Coronary artery (tissue), 2 donors: Measurements from ENCODE around the gene GALNT14.

Experiments used
- DNase-seq: peaks from one replicate; pipeline ENCODE4 v3.0.0-alpha.2; 2017; ENCODE audit warnings: low spot score
- H3K27ac ChIP-seq, 2 donors: fragments of 200-600 bp; sonication (generic); one replicate each; pipeline ENCODE4 v1.5.1; 2016 to 2019
- H3K4me3 ChIP-seq: fragments of 200-600 bp; sonication (generic); 2 replicates; pipeline ENCODE4 v1.5.1; 2016; ENCODE audit warnings: mild to moderate bottlenecking, moderate library complexity
- CTCF ChIP-seq: fragments of 200-600 bp; sonication (generic); IDR thresholded peaks from one replicate; pipeline ENCODE4 v1.5.1; 2019; ENCODE audit warnings: antibody characterized with exemption

The GALNT14 gene

GRCh38 chr2:31051258-31052140, 86.7 kb downstream of the GALNT14 start:
- no peak overlapping the region for H3K27ac ChIP-seq
- DNase-seq = no peak
- H3K4me3 ChIP-seq = no peak overlapping the region
- no peak for TF ChIP-seq CTCF

- H3K4me3 ChIP-seq = no peak overlapping the region
- DNase-seq = no peak
- H3K27ac ChIP-seq = no peak overlapping the region
- no peak for TF ChIP-seq CTCF
These were observed 88.2 kb downstream of the GALNT14 start for GRCh38 chr2:31049916-31050588.

- Histone ChIP-seq H3K4me3 (no peak overlapping the region), H3K27ac (no peak overlapping the region)
- no peak for TF ChIP-seq CTCF
- no peak for DNase-seq
These were observed 89.0 kb downstream of the GALNT14 start for GRCh38 chr2:31049264-31049663.

- DNase-seq = no peak
- H3K27ac ChIP-seq = no peak overlapping the region
- TF ChIP-seq CTCF = no peak
- H3K4me3 ChIP-seq = no peak overlapping the region
These were observed 90.6 kb downstream of the GALNT14 start for GRCh38 chr2:31047599-31047998.

- TF ChIP-seq CTCF = no peak
- no peak for DNase-seq
- no peak overlapping the region for H3K4me3 ChIP-seq
- H3K27ac ChIP-seq = no peak overlapping the region
These were observed 99.9 kb downstream of the GALNT14 start for GRCh38 chr2:31038385-31038784.

- no peak for TF ChIP-seq CTCF
- no peak overlapping the region for H3K4me3 ChIP-seq
- H3K27ac ChIP-seq = no peak overlapping the region
- no peak for DNase-seq
These were observed 101.2 kb downstream of the GALNT14 start for GRCh38 chr2:31037058-31037457.
